ENCODE data around the gene TARS1. TPM values are rescaled to one million over a fixed set of nuclear protein-coding genes. Genes with fewer than 3 reads are reported as not detected.

The TARS1 gene
- 100 to 1,000 TPM; 114 to 144 (median 135) TPM for polyA plus RNA-seq (ENCODE audit: insufficient read length in 4 of 4)

DNA sequence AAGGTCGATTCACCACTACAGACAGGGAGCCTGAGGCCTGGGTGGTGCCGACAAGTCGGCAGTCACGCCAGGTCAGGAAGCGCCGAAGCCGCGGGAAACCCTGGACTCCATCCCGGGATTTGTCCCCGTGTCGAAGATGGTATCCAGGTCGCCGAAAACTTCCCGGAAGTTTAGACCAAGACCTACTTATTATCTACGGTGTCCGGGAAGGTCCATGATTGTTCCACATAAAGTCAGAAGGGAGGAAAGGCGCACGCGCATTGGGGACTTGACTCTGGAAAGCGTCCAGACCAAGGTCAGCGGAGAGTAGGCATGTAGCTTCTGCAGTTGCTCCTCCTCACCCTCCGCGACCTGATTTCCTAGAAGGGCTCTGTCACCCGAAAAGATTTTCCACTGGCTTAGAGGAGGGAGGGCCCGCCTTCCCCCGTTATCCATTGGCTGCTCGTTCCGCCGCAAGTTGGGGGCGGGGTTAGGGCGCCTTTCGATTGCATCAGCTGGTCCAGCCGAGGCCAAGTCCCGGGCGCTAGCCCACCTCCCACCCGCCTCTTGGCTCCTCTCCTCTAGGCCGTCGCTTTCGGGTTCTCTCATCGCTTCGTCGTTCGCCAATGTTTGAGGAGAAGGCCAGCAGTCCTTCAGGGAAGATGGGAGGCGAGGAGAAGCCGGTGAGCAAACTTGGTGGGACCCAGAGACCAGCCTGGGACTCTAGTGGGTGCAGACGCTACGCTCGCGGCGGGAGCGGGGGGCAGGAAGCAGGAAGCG, at the start of gene TARS1:
TARS1 (plus strand) TSS at position 484 of the 759 bp plus-strand sequence; CDS start at position 606, 122 bp downstream.
- DNase-seq (ENCODE audit: low read depth in 4 of 4, low spot score in 2 of 4), result peak; percentile 99 to 100 (median 100)

GRCh38 chr5:33398501-33398900, 42.3 kb upstream of the TARS1 start:
- no peak for DNase-seq (ENCODE audit: low read depth in 4 of 4, low spot score in 2 of 4)

- no peak for DNase-seq (ENCODE audit: low read depth in 4 of 4, low spot score in 2 of 4)
These were observed 40.1 kb upstream of the TARS1 start for GRCh38 chr5:33400675-33401074.

DNA sequence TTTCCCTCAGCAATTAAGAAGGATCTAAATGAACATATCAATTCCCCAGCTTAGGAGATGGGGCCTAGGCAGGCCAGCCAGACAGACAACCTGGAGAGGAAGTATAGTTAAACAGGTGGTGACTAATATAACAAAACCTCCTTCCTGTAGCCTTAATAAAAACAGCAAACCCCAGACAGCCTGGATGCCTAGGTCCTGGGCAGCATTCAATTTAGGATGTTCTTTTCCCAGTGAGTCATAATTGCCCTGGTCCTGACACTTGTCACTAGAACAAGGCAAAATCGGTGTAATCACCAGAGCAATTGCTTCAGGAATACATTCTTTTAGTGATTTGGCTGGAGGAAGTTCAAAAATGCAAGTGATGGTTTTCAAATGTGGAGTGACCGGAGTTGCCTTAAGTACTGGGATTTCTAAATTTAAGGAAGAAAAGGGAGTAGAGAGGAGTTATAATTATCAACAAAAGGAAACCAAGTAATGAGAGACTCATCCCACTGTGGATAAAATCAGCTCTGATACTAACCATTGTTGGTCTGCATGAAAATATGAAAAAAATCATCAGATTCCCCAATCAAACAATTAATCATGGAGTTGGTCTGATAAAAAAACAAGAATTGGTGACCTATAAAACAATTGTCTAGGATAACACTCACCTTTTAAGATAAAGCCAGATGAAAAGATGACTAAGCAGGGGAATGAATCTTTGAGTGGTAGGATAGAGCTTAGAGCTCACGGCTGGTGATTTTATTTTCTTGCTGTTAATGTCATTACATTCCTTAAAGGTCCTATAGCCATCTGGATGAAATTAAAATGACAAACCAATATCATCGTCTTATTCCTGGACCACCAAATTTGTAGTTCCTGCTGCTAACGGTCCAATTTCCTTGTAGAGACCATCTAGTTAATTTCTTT, 39.0 kb upstream of the TARS1 start:
- DNase-seq (ENCODE audit: low read depth in 4 of 4, low spot score in 2 of 4), result no peak

DNA sequence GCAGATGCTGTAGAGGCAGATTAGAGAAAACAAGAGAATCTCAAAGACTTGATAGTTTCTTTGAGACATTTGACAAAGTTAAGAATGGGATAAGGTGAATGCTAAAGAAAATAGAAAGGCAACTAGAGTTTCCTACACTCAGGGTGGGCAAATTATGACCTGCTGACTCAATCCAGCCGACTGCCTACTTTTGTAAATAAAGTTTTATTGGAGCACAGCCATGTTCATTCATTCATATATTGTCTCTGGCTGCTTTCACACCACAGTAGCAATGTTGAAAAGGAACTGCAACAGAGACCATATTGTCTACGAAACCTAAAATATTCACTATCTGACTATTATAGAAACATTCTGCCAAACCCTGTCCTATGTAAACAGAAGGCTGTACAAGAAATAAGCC, 37.6 kb upstream of the TARS1 start:
- DNase-seq (ENCODE audit: low read depth in 4 of 4, low spot score in 2 of 4), result no peak

GRCh38 chr5:33408816-33409215, 31.9 kb upstream of the TARS1 start:
- no peak for DNase-seq (ENCODE audit: low read depth in 4 of 4, low spot score in 2 of 4)

- DNase-seq (ENCODE audit: low read depth in 4 of 4, low spot score in 2 of 4), result no peak
These were observed 31.2 kb upstream of the TARS1 start for GRCh38 chr5:33409435-33410170.

DNA sequence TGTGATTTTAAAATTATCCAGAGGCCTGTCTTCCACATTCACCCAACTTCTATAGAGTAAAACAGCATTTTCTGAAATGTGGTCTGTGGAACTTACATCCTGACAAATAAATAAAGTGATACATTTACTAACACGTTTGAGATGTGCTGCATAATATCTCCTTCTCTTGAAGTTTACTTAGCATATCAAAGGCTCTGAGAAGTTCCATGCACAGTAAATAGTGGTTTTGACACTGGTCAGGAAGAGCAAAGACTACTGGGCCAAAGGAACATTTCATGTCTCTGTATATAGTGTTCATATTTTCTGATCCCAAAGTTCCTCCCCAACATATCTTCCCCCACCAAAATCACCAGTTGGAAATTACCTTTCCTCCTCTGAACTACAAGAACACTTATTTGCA, 30.5 kb upstream of the TARS1 start:
- no peak for DNase-seq (ENCODE audit: low read depth in 4 of 4, low spot score in 2 of 4)

DNA sequence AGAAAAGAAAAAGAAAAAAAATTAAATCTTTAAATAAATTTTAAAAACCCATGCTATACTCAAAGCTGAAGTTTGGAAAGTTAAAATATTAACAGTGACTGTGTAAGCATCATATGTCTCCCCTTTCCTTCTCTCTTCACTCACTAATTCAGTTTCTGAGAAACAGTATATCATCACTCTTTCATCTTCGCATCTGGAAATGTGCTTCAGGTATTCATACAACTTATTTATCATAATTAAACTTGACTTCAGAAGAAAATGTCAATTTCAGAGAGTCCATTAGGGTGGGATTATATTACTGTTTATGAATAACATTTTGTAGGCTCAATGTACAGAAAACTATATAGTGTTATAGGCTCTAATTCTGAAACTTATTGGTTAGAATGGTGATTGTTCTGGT, 29.3 kb upstream of the TARS1 start:
- no peak for DNase-seq (ENCODE audit: low read depth in 4 of 4, low spot score in 2 of 4)

GRCh38 chr5:33415811-33416354, 24.9 kb upstream of the TARS1 start:
- DNase-seq (ENCODE audit: low read depth in 4 of 4, low spot score in 2 of 4), result no peak

GRCh38 chr5:33417632-33418031, 23.1 kb upstream of the TARS1 start:
- DNase-seq (ENCODE audit: low read depth in 4 of 4, low spot score in 2 of 4), result no peak

GRCh38 chr5:33420946-33421345, 19.8 kb upstream of the TARS1 start:
- no peak for DNase-seq (ENCODE audit: low read depth in 4 of 4, low spot score in 2 of 4)

DNA sequence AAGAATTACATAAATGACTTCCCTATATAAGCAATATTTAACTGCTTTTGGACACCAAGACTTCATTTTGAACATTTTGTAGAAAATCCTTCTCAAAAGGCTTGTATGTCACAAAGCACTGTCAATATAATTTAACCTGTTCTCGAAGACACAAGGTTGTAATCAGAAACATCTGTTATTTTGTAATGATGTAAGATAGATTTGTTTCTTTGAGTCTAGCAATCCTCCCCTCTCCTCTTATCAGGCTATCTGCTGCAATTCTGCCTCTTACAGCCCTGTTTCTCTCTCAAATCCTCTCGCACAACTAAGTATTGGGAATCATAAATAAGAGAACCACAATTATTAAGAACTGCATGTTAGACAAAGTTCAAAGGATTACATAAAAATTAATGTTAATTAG, 18.6 kb upstream of the TARS1 start:
- no peak for DNase-seq (ENCODE audit: low read depth in 4 of 4, low spot score in 2 of 4)

- no peak for DNase-seq (ENCODE audit: low read depth in 4 of 4, low spot score in 2 of 4)
These were observed 17.6 kb upstream of the TARS1 start for GRCh38 chr5:33423018-33423630.

DNA sequence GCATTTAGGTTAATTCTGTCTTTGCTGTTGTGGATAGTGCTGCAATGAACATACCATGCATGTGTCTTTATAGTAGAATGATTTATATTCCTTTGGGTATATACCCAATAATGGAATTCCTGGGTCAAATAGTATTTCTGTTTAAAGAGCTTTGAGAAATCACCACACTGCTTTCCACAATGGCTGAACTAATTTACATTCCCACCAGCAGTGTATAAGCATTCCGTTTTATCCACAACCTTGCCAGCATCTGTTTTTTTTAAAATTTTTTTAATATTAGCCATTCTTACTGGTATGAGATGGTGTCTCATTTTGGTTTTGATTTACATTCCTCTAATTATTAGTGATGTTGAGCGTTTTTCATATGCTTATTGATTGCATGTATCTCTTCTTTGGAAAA, 15.5 kb upstream of the TARS1 start:
- no peak for DNase-seq (ENCODE audit: low read depth in 4 of 4, low spot score in 2 of 4)

DNA sequence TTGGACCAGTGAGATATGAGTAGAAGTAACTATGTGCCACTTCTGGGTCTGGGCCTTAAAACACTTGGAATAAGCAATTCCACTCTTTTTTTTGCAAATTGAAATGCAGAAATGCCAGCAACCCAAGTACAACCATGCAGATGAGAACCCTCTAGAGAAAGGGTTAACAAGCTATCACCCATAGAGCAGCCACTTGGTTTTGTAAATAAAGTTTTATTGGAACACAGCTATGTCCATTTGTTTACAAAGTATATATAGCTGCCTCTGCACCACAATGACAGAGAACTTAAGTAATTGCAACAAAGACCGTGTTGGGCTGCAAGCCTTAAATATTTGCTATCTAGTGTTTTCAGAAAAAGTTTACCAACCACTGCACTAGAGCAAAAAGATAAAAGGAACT, 9.8 kb upstream of the TARS1 start:
- no peak for DNase-seq (ENCODE audit: low read depth in 4 of 4, low spot score in 2 of 4)

- DNase-seq (ENCODE audit: low read depth in 4 of 4, low spot score in 2 of 4), result no peak
These were observed 8.1 kb upstream of the TARS1 start for GRCh38 chr5:33432656-33433055.

DNA sequence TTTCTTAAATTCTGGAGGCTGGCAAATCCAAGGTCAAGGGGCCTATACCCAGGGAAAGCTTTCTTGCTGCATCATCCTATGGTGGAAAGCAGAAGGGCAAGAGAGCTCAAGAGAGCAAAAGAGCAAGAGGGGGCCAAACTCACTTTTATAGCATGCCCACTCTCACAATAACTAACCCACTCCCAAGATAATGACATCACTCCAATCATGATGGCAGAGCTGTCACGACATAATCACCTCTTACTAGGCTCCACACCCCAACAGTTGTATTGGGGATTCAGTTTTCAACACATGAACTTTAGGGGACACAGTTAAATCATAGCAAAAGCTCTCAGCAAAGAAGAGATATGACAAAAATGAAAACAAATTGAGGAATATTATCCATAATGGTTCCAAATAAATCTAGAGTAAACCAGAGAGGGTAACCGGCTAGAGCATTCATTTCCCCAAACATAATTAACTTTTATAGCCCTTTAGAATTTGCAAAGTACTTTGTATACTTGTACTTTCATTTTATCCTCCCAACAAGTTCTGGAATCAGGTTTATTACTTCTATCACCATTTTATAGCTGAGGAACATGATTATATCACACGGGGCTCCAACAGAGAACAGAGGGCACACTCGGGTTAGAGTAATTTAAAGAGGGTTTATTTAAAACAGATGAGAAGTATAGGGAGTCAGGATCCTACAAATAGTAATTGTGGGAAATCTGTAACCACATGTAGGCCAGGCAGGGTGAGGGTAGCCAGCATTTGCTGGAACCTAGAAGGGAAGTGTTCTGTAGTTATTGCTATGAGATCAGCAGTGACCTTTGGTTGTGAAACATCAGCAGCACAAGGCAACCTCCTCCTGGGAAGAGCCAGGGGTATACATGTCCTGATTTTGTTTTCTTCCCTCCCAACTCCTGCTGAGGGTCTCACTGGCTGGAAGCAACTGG, 7.2 kb upstream of the TARS1 start:
- DNase-seq (ENCODE audit: low read depth in 4 of 4, low spot score in 2 of 4), result no peak

DNA sequence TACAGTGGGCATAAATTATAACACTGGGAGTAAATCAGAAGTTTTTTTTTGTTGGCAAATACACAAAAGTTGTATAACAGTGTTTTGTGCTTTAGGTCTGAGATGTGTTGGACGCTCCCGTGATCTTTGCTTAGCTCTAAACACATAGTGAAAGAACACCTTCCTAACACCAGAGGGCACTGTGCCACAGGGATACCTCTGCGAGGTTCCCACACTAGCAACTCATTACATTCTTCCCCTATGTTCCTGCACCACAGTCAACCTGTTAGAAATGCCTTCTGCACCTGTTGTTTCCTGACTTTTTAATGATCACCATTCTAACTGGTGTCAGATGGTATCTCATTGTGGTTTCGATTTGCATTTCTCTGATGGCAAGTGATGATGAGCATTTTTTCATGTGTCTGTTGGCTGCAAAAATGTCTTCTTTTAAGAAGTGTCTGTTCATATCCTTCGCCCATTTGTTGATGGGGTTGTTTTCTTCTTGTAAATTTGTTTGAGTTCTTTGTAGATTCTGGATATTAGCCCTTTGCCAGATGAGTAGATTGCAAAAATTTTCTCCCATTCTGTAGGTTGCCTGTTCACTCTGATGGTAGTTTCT, 4.8 kb upstream of the TARS1 start:
- DNase-seq (ENCODE audit: low read depth in 4 of 4, low spot score in 2 of 4), result peak in 1 of 4 donors; percentile 72
